ENCODE results near the gene HSD11B1.
A peak's percentile ranks its signal among the peaks of the same experiment; 100 is the strongest.

Gene HSD11B1

DNA sequence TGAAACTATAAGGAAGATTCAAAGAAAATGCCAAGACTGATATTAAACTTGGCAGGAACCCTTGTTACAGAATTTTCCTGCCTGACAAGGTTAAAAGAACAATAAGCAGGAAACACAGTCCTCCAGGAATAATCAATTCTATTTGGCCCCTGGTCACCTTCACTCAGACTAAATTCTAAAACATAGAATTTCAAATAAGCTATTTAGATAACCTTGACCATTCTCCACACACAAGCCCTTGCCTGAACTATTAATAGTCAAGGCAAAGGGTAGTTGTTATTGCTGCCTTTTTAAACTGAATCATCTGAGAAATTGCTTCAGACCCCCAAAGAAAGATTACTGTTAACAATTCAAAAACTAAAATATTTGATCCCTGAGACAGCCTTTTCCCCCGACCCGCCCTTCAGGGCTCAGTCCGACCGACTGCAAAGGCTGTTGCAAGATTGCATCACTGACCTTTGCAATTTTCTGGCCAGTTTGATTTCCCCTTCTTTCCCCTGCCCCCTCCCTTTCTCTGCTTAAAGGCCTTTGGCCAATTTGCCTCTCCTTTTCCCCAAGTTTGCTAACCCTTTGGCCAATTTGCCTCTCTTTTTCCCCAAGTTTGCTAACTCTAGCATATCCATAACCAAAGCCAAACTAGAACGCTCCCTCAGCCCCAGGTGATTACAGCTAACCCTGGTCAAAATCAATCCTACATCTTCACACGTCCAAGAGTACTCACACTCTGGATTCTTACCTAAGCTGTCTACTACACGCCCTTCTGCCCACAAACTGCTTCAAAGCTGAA, 30.8 kb upstream of the HSD11B1 start:
- Histone ChIP-seq H3K4me1 (ENCODE audit: control insufficient read depth in 2 of 2, insufficient read depth in 1 of 2, low read depth in 1 of 2, low read length in 2 of 2) (no peaks in the 10 kb centered on the region), H3K4ac (ENCODE audit: low read length) (no peak overlapping the region), H3K9me3 (replicated peaks in 1 of 2; ENCODE audit: control insufficient read depth in 2 of 2, insufficient read depth in 1 of 2, low read depth in 1 of 2, low read length in 2 of 2) (peaks cover 0 to 1% of the 10 kb centered on the region in 2 donors), H2BK15ac (ENCODE audit: low read length) (no peak overlapping the region), H3K36me3 (replicated peaks in 1 of 2; ENCODE audit: control insufficient read depth in 2 of 2, insufficient read depth in 2 of 2, low read length in 2 of 2) (no peaks in the 10 kb centered on the region), H3K14ac (ENCODE audit: low read length) (no peak overlapping the region), H3K9ac (ENCODE audit: low read depth, low read length, poor library complexity) (no peak overlapping the region), H4K8ac (ENCODE audit: low read depth, low read length) (no peak overlapping the region), H3K4me2 (ENCODE audit: insufficient read depth, low read length, poor library complexity, severe bottlenecking) (no peak overlapping the region), H2BK12ac (ENCODE audit: low read length) (no peak overlapping the region), H3K4me3 (ENCODE audit: low read length in 2 of 2) (no peak overlapping the region), H2BK120ac (ENCODE audit: low read depth, low read length) (no peak overlapping the region), H2BK5ac (ENCODE audit: low read length) (no peak overlapping the region), H3K18ac (ENCODE audit: low read length) (no peak overlapping the region), H3K27me3 (ENCODE audit: control insufficient read depth in 3 of 3, insufficient read depth in 3 of 3, low read depth in 1 of 3, low read length in 3 of 3) (peaks cover 0 to 64% (median 41%) of the 10 kb centered on the region in 3 experiments), H2AK5ac (ENCODE audit: low read depth, low read length) (no peak overlapping the region), H3K79me1 (ENCODE audit: low read depth, low read length) (no peaks in the 10 kb centered on the region), H4K91ac (ENCODE audit: low read depth, low read length, poor library complexity) (no peak overlapping the region), H2AFZ (ENCODE audit: low read length) (no peak overlapping the region), H3K27ac (replicated peaks; ENCODE audit: low read length) (no peak overlapping the region), H3K23ac (ENCODE audit: low read depth, low read length, poor library complexity) (no peak overlapping the region)
- WGBS, 2 donors (ENCODE audit: extremely low coverage in 2 of 2, insufficient read length in 2 of 2, insufficient replicate concordance in 1 of 2), result no CpG with 5 or more reads among the region's 7 CpGs
- DNase-seq (ENCODE audit: low spot score), result no peak

- Histone ChIP-seq H3K23ac (ENCODE audit: low read depth, low read length, poor library complexity) (peak within 1 kb of the TSS; percentile 70), H3K4ac (ENCODE audit: low read length) (no peak within 1 kb of the TSS), H2BK120ac (ENCODE audit: low read depth, low read length) (no peak within 1 kb of the TSS), H2AK5ac (ENCODE audit: low read depth, low read length) (no peak within 1 kb of the TSS), H3K18ac (ENCODE audit: low read length) (peak within 1 kb of the TSS; percentile 85), H4K91ac (ENCODE audit: low read depth, low read length, poor library complexity) (no peak within 1 kb of the TSS), H3K4me1 (ENCODE audit: control insufficient read depth in 2 of 2, insufficient read depth in 1 of 2, low read depth in 1 of 2, low read length in 2 of 2) (no peaks in the 10 kb centered on the region), H3K4me3 (ENCODE audit: low read length in 2 of 2) (peak within 1 kb of the TSS; percentile 23 to 76), H2BK15ac (ENCODE audit: low read length) (peak within 1 kb of the TSS; percentile 62), H3K27ac (replicated peaks; ENCODE audit: low read length) (no peak within 1 kb of the TSS), H3K27me3 (ENCODE audit: control insufficient read depth in 3 of 3, insufficient read depth in 3 of 3, low read depth in 1 of 3, low read length in 3 of 3) (peaks cover 0 to 64% (median 41%) of the 10 kb centered on the region in 3 experiments), H3K9me3 (replicated peaks in 1 of 2; ENCODE audit: control insufficient read depth in 2 of 2, insufficient read depth in 1 of 2, low read depth in 1 of 2, low read length in 2 of 2) (peaks cover 0 to 1% of the 10 kb centered on the region in 2 donors), H3K4me2 (ENCODE audit: insufficient read depth, low read length, poor library complexity, severe bottlenecking) (peak within 1 kb of the TSS; percentile 97), H3K79me1 (ENCODE audit: low read depth, low read length) (no peaks in the 10 kb centered on the region), H3K36me3 (replicated peaks in 1 of 2; ENCODE audit: control insufficient read depth in 2 of 2, insufficient read depth in 2 of 2, low read length in 2 of 2) (no peaks in the 10 kb centered on the region), H3K14ac (ENCODE audit: low read length) (peak within 1 kb of the TSS; percentile 49), H4K8ac (ENCODE audit: low read depth, low read length) (peak within 1 kb of the TSS; percentile 26), H2BK12ac (ENCODE audit: low read length) (peak within 1 kb of the TSS; percentile 86), H3K9ac (ENCODE audit: low read depth, low read length, poor library complexity) (peak within 1 kb of the TSS; percentile 82), H2AFZ (ENCODE audit: low read length) (peak within 1 kb of the TSS; percentile 92), H2BK5ac (ENCODE audit: low read length) (peak within 1 kb of the TSS; percentile 16)
- DNase-seq (ENCODE audit: low spot score), result peak; percentile 29
- WGBS, 2 donors (ENCODE audit: extremely low coverage in 2 of 2, insufficient read length in 2 of 2, insufficient replicate concordance in 1 of 2), result no CpG with 5 or more reads among the region's 47 CpGs
Measured at GRCh38 chr1:209674957-209675564, 29.6 kb upstream of the HSD11B1 start, which contains the start of gene G0S2. Gene G0S2 (plus strand): TSS chr1:209675412. CDS start chr1:209675685, 273 bp downstream.

- Histone ChIP-seq H2BK12ac (ENCODE audit: low read length) (peak overlapping the region; percentile 86), H3K9ac (ENCODE audit: low read depth, low read length, poor library complexity) (peak overlapping the region; percentile 82), H3K27me3 (ENCODE audit: control insufficient read depth in 3 of 3, insufficient read depth in 3 of 3, low read depth in 1 of 3, low read length in 3 of 3) (peaks cover 0 to 63% (median 41%) of the 10 kb centered on the region in 3 experiments), H2AK5ac (ENCODE audit: low read depth, low read length) (no peak overlapping the region), H2AFZ (ENCODE audit: low read length) (peak overlapping the region; percentile 92), H4K91ac (ENCODE audit: low read depth, low read length, poor library complexity) (no peak overlapping the region), H3K27ac (replicated peaks; ENCODE audit: low read length) (no peak overlapping the region), H3K79me1 (ENCODE audit: low read depth, low read length) (no peaks in the 10 kb centered on the region), H2BK15ac (ENCODE audit: low read length) (peak overlapping the region; percentile 62), H3K36me3 (replicated peaks in 1 of 2; ENCODE audit: control insufficient read depth in 2 of 2, insufficient read depth in 2 of 2, low read length in 2 of 2) (no peaks in the 10 kb centered on the region), H3K4me1 (ENCODE audit: control insufficient read depth in 2 of 2, insufficient read depth in 1 of 2, low read depth in 1 of 2, low read length in 2 of 2) (no peaks in the 10 kb centered on the region), H2BK5ac (ENCODE audit: low read length) (peak overlapping the region; percentile 16), H3K4ac (ENCODE audit: low read length) (no peak overlapping the region), H3K18ac (ENCODE audit: low read length) (peak overlapping the region; percentile 85), H3K23ac (ENCODE audit: low read depth, low read length, poor library complexity) (peak overlapping the region; percentile 70), H2BK120ac (ENCODE audit: low read depth, low read length) (no peak overlapping the region), H4K8ac (ENCODE audit: low read depth, low read length) (peak overlapping the region; percentile 26), H3K14ac (ENCODE audit: low read length) (peak overlapping the region; percentile 49), H3K9me3 (replicated peaks in 1 of 2; ENCODE audit: control insufficient read depth in 2 of 2, insufficient read depth in 1 of 2, low read depth in 1 of 2, low read length in 2 of 2) (peaks cover 0 to 1% of the 10 kb centered on the region in 2 donors), H3K4me2 (ENCODE audit: insufficient read depth, low read length, poor library complexity, severe bottlenecking) (peak overlapping the region; percentile 97), H3K4me3 (ENCODE audit: low read length in 2 of 2) (peak overlapping the region; percentile 23 to 76)
- whole genome bisulfite sequencing, 2 donors (ENCODE audit: extremely low coverage in 2 of 2, insufficient read length in 2 of 2, insufficient replicate concordance in 1 of 2), result no CpG with 5 or more reads among the region's 34 CpGs
- peak; percentile 23 for DNase-seq (ENCODE audit: low spot score)
Measured at GRCh38 chr1:209675565-209676154, 29.0 kb upstream of the HSD11B1 start.

Measured in neuronal stem cell (in vitro differentiated cells).